Measurements from ENCODE around the gene CRACDL.

Gene CRACDL

GRCh38 chr2:98793897-98794830 is 141.9 kb downstream of the CRACDL start:
- no peaks in the 10 kb centered on the region for H3K9me3 ChIP-seq (ENCODE audit: insufficient read depth, low read length)
- H4K20me1 ChIP-seq (ENCODE audit: insufficient read depth, low read length), result no peaks in the 10 kb centered on the region
- H3K4me3 ChIP-seq (ENCODE audit: low read length), result no peak overlapping the region
- no peak overlapping the region for H3K9ac ChIP-seq (ENCODE audit: low read length)
- peaks cover 10% of the 10 kb centered on the region; the same call in 1 of the 2 replicates for H3K27me3 ChIP-seq (ENCODE audit: low read depth, low read length)
- H3K27ac ChIP-seq (ENCODE audit: low read length), result no peak overlapping the region
- no peak overlapping the region for H2AFZ ChIP-seq (ENCODE audit: low read depth, low read length)
- H3K4me1 ChIP-seq (ENCODE audit: low read length), result no peaks in the 10 kb centered on the region
- H3K4me2 ChIP-seq (ENCODE audit: low read length), result no peak overlapping the region
- no peaks in the 10 kb centered on the region for H3K36me3 ChIP-seq (replicated peaks; ENCODE audit: low read depth, low read length)
- TF ChIP-seq, protein P1, sequence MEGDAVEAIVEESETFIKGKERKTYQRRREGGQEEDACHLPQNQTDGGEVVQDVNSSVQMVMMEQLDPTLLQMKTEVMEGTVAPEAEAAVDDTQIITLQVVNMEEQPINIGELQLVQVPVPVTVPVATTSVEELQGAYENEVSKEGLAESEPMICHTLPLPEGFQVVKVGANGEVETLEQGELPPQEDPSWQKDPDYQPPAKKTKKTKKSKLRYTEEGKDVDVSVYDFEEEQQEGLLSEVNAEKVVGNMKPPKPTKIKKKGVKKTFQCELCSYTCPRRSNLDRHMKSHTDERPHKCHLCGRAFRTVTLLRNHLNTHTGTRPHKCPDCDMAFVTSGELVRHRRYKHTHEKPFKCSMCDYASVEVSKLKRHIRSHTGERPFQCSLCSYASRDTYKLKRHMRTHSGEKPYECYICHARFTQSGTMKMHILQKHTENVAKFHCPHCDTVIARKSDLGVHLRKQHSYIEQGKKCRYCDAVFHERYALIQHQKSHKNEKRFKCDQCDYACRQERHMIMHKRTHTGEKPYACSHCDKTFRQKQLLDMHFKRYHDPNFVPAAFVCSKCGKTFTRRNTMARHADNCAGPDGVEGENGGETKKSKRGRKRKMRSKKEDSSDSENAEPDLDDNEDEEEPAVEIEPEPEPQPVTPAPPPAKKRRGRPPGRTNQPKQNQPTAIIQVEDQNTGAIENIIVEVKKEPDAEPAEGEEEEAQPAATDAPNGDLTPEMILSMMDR (IDR thresholded peaks at IDR 0.05; ENCODE audit: low read depth, low read length), result no peak
- TF ChIP-seq EZH2phosphoT487 (IDR thresholded peaks at IDR 0.05; ENCODE audit: low read depth), result no peak
- H3K79me2 ChIP-seq (ENCODE audit: low read length), result no peaks in the 10 kb centered on the region

DNA sequence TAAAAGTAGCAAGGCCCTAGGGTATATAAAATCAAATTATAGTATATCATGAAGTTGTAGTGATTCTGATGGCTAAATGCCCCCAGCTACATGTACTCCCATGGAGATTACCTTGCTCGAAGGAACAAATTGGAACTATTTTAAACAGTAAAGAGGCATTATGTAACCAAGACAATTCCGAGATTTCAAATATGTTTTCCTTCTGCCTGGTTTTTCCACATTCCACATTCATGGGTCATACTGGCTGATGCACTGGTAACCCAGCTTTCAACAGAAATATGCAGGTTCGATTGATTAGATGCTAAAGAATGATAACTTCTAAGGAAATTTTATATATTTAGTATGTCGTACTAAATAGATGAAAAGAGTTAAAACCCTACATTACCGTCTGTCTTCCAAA is 142.8 kb downstream of the CRACDL start:
- Histone ChIP-seq H3K36me3 (replicated peaks; ENCODE audit: low read depth, low read length) (no peaks in the 10 kb centered on the region), H2AFZ (ENCODE audit: low read depth, low read length) (no peak overlapping the region), H3K79me2 (ENCODE audit: low read length) (no peaks in the 10 kb centered on the region), H3K27me3 (ENCODE audit: low read depth, low read length) (0 out of 2 replicates have a peak, but pooled peaks cover 7% of the 10 kb centered on the region), H3K27ac (ENCODE audit: low read length) (no peak overlapping the region), H3K4me3 (ENCODE audit: low read length) (no peak overlapping the region), H3K4me2 (ENCODE audit: low read length) (no peak overlapping the region), H4K20me1 (ENCODE audit: insufficient read depth, low read length) (no peaks in the 10 kb centered on the region), H3K9me3 (ENCODE audit: insufficient read depth, low read length) (no peaks in the 10 kb centered on the region), H3K9ac (ENCODE audit: low read length) (no peak overlapping the region), H3K4me1 (ENCODE audit: low read length) (no peaks in the 10 kb centered on the region)
- TF ChIP-seq EZH2phosphoT487 (IDR thresholded peaks at IDR 0.05; ENCODE audit: low read depth), result no peak
- TF ChIP-seq, protein P1 (IDR thresholded peaks at IDR 0.05; ENCODE audit: low read depth, low read length), result no peak

DNA sequence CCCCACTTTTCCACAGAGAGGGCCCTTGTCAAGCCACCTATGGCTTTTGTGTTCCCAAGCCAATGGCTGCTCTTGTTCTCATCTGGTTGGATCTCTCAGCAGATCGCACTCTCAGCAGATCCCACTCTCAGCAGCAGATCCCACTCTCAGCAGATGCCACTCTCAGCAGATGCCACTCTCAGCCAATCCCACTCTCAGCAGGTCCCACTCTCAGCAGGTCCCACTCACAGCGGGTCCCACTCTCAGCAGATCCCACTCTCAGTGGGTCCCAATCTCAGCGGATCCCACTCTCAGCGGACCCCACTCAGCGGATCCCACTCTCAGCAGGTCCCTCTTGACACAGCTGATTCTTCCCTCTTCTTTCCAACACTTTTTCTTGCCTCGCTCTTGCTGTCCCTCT is 145.8 kb downstream of the CRACDL start:
- Histone ChIP-seq H3K4me3 (ENCODE audit: low read length) (no peak overlapping the region), H3K27ac (ENCODE audit: low read length) (no peak overlapping the region), H3K9me3 (ENCODE audit: insufficient read depth, low read length) (no peaks in the 10 kb centered on the region), H3K36me3 (replicated peaks; ENCODE audit: low read depth, low read length) (no peaks in the 10 kb centered on the region), H3K4me2 (ENCODE audit: low read length) (no peak overlapping the region), H3K9ac (ENCODE audit: low read length) (no peak overlapping the region), H3K79me2 (ENCODE audit: low read length) (no peaks in the 10 kb centered on the region), H2AFZ (ENCODE audit: low read depth, low read length) (no peak overlapping the region), H3K4me1 (ENCODE audit: low read length) (no peaks in the 10 kb centered on the region), H4K20me1 (ENCODE audit: insufficient read depth, low read length) (no peaks in the 10 kb centered on the region), H3K27me3 (ENCODE audit: low read depth, low read length) (0 out of 2 replicates have a peak, but pooled peaks cover 7% of the 10 kb centered on the region)
- TF ChIP-seq, protein P1 (IDR thresholded peaks at IDR 0.05; ENCODE audit: low read depth, low read length), result no peak
- TF ChIP-seq EZH2phosphoT487 (IDR thresholded peaks at IDR 0.05; ENCODE audit: low read depth), result no peak

- no peaks in the 10 kb centered on the region for H4K20me1 ChIP-seq (ENCODE audit: insufficient read depth, low read length)
- no peak overlapping the region for H3K4me3 ChIP-seq (ENCODE audit: low read length)
- TF ChIP-seq EZH2phosphoT487 (IDR thresholded peaks at IDR 0.05; ENCODE audit: low read depth), result no peak
- TF ChIP-seq, protein P1 (IDR thresholded peaks at IDR 0.05; ENCODE audit: low read depth, low read length), result no peak
- H3K9ac ChIP-seq (ENCODE audit: low read length), result no peak overlapping the region
- no peak overlapping the region for H2AFZ ChIP-seq (ENCODE audit: low read depth, low read length)
- H3K4me2 ChIP-seq (ENCODE audit: low read length), result no peak overlapping the region
- H3K79me2 ChIP-seq (ENCODE audit: low read length), result no peaks in the 10 kb centered on the region
- no peaks in the 10 kb centered on the region for H3K36me3 ChIP-seq (replicated peaks; ENCODE audit: low read depth, low read length)
- H3K4me1 ChIP-seq (ENCODE audit: low read length), result no peaks in the 10 kb centered on the region
- H3K9me3 ChIP-seq (ENCODE audit: insufficient read depth, low read length), result no peaks in the 10 kb centered on the region
- no peak overlapping the region for H3K27ac ChIP-seq (ENCODE audit: low read length)
- H3K27me3 ChIP-seq (ENCODE audit: low read depth, low read length), result 0 out of 2 replicates have a peak, but pooled peaks cover 4% of the 10 kb centered on the region
Observed at GRCh38 chr2:98787700-98788099, 148.3 kb downstream of the CRACDL start.
